GM18858 (cell line): ENCODE measurements around the gene CRTC3.
"Not testable (repeated sequence)": the region's sequence is repeated elsewhere in the genome, so short reads cannot be mapped to it uniquely, and the experiment has no call there.

Experiments used
- ATAC-seq: cut with Tn5 transposase; IDR thresholded peaks from one replicate; pipeline ENCODE4 v1.9.1; 2021; ENCODE audit not compliant: unreplicated experiment

Gene CRTC3

GRCh38 chr15:90519688-90520087 is 10.0 kb upstream of the CRTC3 start:
- no peak for ATAC-seq

DNA sequence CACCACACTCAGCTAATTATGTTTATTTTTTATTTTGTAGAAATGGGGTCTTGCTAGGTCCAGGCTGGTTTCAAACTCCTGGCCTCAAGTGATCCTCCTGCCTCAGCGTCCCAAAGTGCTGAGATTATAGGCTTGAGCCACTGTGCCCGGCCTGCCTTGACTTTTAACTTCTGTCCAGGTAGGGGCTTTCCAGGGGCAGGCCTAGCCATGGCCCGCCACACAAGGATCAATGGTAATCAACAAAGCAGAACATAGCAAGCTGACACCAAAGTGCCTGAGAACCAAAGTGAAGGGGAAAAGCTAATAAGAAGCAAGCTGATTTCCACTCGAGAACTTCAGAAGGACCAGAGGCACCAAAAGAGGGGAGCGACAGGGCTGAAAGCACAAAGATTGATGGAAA is 9.4 kb upstream of the CRTC3 start:
- ATAC-seq = no peak

DNA sequence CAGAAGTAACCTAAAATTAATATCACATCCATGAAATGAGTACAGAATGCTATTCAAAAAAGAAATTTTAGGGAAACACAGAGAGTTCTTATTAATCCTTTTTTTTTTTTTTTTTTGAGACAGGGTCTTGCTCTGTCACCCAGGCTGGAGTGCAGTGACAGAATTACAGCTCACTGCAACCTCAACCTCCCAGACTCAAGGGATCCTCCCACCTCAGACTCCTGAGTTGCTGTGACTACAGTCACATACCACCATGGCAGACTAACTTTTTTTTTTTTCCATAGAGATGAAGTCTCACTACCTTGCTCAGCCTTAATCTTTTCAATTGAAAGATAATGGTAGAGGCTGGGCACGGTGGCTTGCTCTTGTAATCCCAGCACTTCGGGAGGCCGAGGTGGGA is 6.3 kb upstream of the CRTC3 start:
- ATAC-seq = no peak

- not testable (repeated sequence) for ATAC-seq
Measured at GRCh38 chr15:90524018-90524803, 5.5 kb upstream of the CRTC3 start.

- ATAC-seq = no peak
Measured at GRCh38 chr15:90529011-90529370, 732 bp upstream of the CRTC3 start.

DNA sequence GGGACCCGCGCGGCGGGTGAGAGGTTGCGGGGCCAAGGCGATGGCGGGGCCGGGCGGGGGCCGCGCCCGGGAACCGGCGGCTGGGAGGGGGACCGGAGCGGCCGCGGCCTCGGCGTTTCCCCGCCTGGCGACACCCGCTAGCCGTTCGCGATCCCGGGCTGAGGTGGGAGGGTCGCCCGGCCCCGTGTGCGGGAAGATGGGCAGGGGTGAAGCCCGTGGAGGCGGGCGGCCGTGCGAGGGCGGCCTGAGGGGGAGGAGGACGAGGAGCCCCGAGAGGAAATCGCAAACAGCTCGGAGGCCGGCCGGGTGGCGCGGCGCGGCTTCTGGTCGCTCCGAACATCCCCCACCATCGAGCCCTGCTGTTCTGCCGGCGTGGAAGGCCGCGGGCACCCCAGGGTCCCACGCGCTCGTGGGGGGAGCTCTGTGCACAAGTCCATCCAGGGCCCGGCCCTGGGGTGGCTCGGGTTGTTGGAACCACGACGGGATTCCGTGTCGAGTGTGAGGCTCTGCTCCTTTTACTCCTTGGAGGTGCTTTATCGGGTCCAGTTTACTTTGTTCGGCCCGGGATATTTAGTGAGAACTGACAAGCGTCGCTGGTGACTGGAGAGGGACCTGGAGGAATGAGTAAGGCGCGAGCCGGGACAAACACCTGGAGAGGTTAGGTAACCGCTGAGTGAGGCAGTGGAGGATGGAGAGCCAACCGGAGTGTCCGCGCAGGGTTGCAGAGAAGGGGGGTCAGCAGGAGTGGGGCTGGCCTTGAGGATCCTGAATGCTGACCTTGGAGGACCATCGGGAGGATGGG is 728 bp downstream of the CRTC3 start:
- ATAC-seq = peak; percentile 9

- ATAC-seq = no peak
Measured at GRCh38 chr15:90531147-90531546, 1.4 kb downstream of the CRTC3 start.

- no peak for ATAC-seq
Measured at GRCh38 chr15:90535254-90535653, 5.5 kb downstream of the CRTC3 start.

- no peak for ATAC-seq
Measured at GRCh38 chr15:90539789-90540188, 10.1 kb downstream of the CRTC3 start.

DNA sequence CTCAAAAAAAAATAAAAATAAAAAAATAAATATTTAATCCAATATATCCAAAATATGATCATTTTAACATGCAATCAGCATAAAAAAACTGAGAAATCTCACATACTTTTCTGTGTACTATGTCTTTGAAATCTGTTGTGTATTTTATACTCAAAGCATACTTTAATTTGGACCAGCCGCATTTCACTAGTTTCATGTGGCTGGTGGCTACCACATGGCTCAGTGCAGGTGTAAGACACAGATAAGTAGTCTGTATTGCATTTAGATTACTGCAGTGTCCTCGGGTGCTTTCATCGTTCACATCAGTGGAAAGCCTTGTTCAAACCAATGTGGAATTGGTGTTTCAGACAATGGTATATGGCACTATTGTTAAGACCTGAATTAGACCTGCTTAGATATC is 11.0 kb downstream of the CRTC3 start:
- no peak for ATAC-seq

GRCh38 chr15:90545095-90545494 is 15.4 kb downstream of the CRTC3 start:
- ATAC-seq = no peak

GRCh38 chr15:90547540-90547939 is 17.8 kb downstream of the CRTC3 start:
- ATAC-seq = no peak

GRCh38 chr15:90550919-90551318 is 21.2 kb downstream of the CRTC3 start:
- no peak for ATAC-seq

DNA sequence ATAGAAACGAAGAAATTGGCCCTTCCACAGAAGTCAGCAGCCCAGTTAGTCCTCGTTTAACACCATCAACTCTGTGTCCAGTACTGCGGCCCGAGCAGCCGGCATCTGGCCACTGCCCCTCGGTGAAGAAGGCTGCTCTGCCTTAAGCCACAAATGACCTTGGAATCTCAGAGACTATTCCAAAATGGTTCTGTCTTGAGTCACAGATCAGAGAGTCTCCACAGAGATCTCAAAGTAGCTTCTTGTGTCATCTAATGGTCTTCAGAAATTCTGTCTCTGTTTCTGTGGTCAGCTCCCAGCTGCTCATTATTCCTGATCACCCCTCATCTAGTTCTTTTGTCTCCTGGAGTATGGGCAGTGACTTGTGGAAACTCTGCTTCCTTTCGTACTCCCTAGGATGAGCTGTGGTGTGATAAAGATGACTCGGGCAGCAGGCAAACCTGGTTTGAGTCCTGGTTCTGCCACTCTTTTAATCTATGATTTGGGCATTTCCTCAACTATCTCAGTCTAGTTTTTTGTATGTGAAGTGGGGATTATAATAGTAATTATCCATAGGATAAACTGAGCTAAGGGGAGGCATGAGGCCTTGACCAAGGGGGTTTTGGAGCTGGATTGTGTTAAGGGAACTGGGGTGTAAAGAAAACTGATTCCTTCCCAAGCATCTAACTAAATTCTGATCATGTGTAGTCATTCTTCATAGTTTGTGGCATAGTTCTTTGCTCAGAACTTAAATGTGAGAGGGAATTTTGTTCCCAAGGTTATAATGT is 22.6 kb downstream of the CRTC3 start:
- ATAC-seq = no peak

GRCh38 chr15:90552929-90553211 is 23.1 kb downstream of the CRTC3 start:
- ATAC-seq = no peak

GRCh38 chr15:90553248-90553745 is 23.6 kb downstream of the CRTC3 start:
- no peak for ATAC-seq

- no peak for ATAC-seq
Measured at GRCh38 chr15:90557186-90558084, 27.7 kb downstream of the CRTC3 start.

DNA sequence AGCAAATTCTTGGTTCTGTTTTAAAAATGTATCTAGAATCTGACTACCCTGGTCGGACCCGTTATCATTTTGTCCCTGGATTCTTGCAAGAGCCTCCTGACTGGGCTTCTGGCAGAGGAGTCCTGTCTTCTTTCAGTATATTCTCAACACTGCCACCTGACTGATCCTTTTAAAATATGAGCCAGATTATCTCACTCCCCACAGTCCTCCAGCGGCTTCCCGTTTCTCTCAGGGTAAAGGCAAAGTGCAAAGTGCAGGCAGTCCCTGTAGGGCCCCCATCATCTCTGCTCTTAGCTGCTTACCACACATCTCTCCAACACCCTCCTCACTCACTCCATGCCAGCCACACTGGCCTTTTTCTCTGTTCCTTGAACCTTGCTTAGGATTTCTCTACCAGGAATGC is 28.4 kb downstream of the CRTC3 start:
- no peak for ATAC-seq

GRCh38 chr15:90559119-90559518 is 29.4 kb downstream of the CRTC3 start:
- no peak for ATAC-seq

- no peak for ATAC-seq
Measured at GRCh38 chr15:90560229-90560776, 30.6 kb downstream of the CRTC3 start.
